CD1c-positive myeloid dendritic cell (primary cell): Measurements from ENCODE around the gene KRTCAP3.

Experiments
- DNase-seq: peaks from one replicate; pipeline ENCODE4 v3.0.0-alpha.2; 2016; ENCODE audit errors: extremely low spot score

KRTCAP3 gene

GRCh38 chr2:27441226-27441926, 805 bp upstream of the KRTCAP3 start:
- DNase-seq, result no peak

- no peak for DNase-seq
Measured at GRCh38 chr2:27442920-27443282, 720 bp downstream of the KRTCAP3 start.

- DNase-seq, result no peak
Measured at GRCh38 chr2:27445155-27445554, 3.0 kb downstream of the KRTCAP3 start.

- no peak for DNase-seq
Measured at GRCh38 chr2:27445615-27446014, 3.4 kb downstream of the KRTCAP3 start.

- no peak for DNase-seq
Measured at GRCh38 chr2:27446057-27446456, 3.9 kb downstream of the KRTCAP3 start.

GRCh38 chr2:27448381-27448780, 6.2 kb downstream of the KRTCAP3 start:
- DNase-seq, result no peak

- no peak for DNase-seq
Measured at GRCh38 chr2:27451095-27451494, 8.9 kb downstream of the KRTCAP3 start.

GRCh38 chr2:27453968-27454367, 11.8 kb downstream of the KRTCAP3 start:
- no peak for DNase-seq

- no peak for DNase-seq
Measured at GRCh38 chr2:27461118-27461517, 18.9 kb downstream of the KRTCAP3 start.

- no peak for DNase-seq
Measured at GRCh38 chr2:27464443-27464842, 22.3 kb downstream of the KRTCAP3 start.

GRCh38 chr2:27471961-27472360, 29.8 kb downstream of the KRTCAP3 start:
- no peak for DNase-seq

- no peak for DNase-seq
Measured at GRCh38 chr2:27485496-27485895, 43.3 kb downstream of the KRTCAP3 start.

- DNase-seq, result no peak
Measured at GRCh38 chr2:27489118-27489497, 46.9 kb downstream of the KRTCAP3 start.

GRCh38 chr2:27489498-27490397, 47.6 kb downstream of the KRTCAP3 start, which contains the start of gene IFT172:
Gene IFT172 (minus strand): TSS chr2:27489743. CDS start chr2:27489653, 90 bp downstream.
- DNase-seq, result peak; percentile 100

GRCh38 chr2:27492557-27492956, 50.4 kb downstream of the KRTCAP3 start:
- DNase-seq, result no peak

- no peak for DNase-seq
Measured at GRCh38 chr2:27493948-27494283, 51.7 kb downstream of the KRTCAP3 start.
